IMR-90 (cell line): ENCODE measurements around the gene TBC1D22B.

Experiments
- BHLHE40 ChIP-seq: fragments of 150-350 bp; IDR thresholded peaks from 2 replicates; pipeline ENCODE4 v1.6.1; 2016; ENCODE audit warnings: mild to moderate bottlenecking, low read depth, low read length
- CHD1 ChIP-seq: IDR thresholded peaks from 2 replicates; pipeline ENCODE4 v1.6.1; 2012; ENCODE audit warnings: low read depth, low read length, improper control_type of control experiment
- MAFK ChIP-seq: IDR thresholded peaks from 2 replicates; pipeline ENCODE4 v1.6.1; 2012; ENCODE audit warnings: low read depth, low read length, improper control_type of control experiment
- MXI1 ChIP-seq: IDR thresholded peaks from 2 replicates; pipeline ENCODE4 v1.6.1; 2012; ENCODE audit warnings: low read depth, mild to moderate bottlenecking, low read length, moderate library complexity, borderline replicate concordance
- POLR2A ChIP-seq: IDR thresholded peaks from 2 replicates; pipeline ENCODE4 v1.6.1; 2012; ENCODE audit warnings: mild to moderate bottlenecking, low read depth, low read length
- RAD21 ChIP-seq: IDR thresholded peaks from 2 replicates; pipeline ENCODE4 v1.6.1; 2012; ENCODE audit warnings: low read length, improper control_type of control experiment
- RCOR1 ChIP-seq: IDR thresholded peaks from 2 replicates; pipeline ENCODE4 v1.6.1; 2012; ENCODE audit warnings: mild to moderate bottlenecking, low read length, improper control_type of control experiment; ENCODE audit not compliant: insufficient replicate concordance
- RFX5 ChIP-seq: IDR thresholded peaks from 2 replicates; pipeline ENCODE4 v1.8.0; 2012; ENCODE audit warnings: low read depth, mild to moderate bottlenecking, low read length, moderate library complexity
- SMC3 ChIP-seq: fragments of 150-350 bp; IDR thresholded peaks from 2 replicates; pipeline ENCODE4 v1.6.1; 2016; ENCODE audit warnings: low read depth, mild to moderate bottlenecking, antibody characterized with exemption, low read length, moderate library complexity
- TF ChIP-seq, protein P1 (sequence below): conservative IDR thresholded peaks from 2 replicates; pipeline ENCODE4 v1.5.1; 2012; ENCODE audit warnings: mild to moderate bottlenecking, low read depth, low read length, improper control_type of control experiment
- TF ChIP-seq, protein P2 (sequence below): fragments of 150-350 bp; IDR thresholded peaks from 2 replicates; pipeline ENCODE4 v1.6.1; 2017; ENCODE audit warnings: mild to moderate bottlenecking, antibody characterized with exemption, low read length, low read depth

DNA sequence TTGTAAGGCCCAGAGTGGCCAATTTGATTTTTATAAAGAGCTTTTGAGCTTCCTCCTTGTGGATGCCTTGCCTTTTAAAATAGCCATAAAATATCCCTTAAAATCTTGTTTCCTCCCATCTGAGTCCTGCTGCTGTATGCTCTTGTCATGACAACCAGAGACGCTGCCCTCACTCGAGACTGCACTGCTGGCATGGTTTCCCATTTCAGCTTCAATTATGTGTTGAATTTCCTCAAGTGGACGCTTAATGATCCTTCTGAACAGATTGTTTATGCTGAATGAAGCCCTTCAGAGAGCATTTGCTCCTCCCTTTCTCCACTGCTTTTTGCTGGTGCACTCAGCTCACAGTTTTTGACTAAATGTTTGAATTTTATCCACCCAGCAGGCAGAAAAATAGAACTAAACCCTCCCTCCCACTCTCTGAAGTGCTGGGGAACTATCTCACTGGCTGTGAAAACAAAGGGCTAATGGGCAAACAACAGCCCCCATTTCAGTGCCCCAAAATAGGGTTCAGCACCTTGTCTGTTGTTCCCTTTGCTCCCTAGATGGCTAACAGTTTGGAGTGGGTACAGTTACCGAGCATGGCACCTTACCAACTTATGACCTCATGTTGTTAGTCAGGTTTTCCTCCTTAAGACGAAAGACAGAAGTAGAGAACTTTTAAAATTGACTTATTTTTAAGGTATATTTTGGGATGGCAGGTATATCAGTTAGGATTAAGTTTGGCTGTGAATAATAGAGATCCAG lies 50.7 kb downstream of the TBC1D22B start:
- TF ChIP-seq, protein P1, sequence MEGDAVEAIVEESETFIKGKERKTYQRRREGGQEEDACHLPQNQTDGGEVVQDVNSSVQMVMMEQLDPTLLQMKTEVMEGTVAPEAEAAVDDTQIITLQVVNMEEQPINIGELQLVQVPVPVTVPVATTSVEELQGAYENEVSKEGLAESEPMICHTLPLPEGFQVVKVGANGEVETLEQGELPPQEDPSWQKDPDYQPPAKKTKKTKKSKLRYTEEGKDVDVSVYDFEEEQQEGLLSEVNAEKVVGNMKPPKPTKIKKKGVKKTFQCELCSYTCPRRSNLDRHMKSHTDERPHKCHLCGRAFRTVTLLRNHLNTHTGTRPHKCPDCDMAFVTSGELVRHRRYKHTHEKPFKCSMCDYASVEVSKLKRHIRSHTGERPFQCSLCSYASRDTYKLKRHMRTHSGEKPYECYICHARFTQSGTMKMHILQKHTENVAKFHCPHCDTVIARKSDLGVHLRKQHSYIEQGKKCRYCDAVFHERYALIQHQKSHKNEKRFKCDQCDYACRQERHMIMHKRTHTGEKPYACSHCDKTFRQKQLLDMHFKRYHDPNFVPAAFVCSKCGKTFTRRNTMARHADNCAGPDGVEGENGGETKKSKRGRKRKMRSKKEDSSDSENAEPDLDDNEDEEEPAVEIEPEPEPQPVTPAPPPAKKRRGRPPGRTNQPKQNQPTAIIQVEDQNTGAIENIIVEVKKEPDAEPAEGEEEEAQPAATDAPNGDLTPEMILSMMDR, result no peak
- TF ChIP-seq BHLHE40 (no peak), POLR2A (no peak), MXI1 (no peak), RFX5 (no peak), RCOR1 (no peak), RAD21 (no peak), CHD1 (no peak), SMC3 (no peak), MAFK (no peak)
- TF ChIP-seq, protein P2, sequence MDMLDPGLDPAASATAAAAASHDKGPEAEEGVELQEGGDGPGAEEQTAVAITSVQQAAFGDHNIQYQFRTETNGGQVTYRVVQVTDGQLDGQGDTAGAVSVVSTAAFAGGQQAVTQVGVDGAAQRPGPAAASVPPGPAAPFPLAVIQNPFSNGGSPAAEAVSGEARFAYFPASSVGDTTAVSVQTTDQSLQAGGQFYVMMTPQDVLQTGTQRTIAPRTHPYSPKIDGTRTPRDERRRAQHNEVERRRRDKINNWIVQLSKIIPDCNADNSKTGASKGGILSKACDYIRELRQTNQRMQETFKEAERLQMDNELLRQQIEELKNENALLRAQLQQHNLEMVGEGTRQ, result no peak
